Activated naive CD4-positive, alpha-beta T cell treated with anti-CD3 and anti-CD28 coated beads, Interleukin-2, amount 50 U/mL, for 16 hours (primary cell): ENCODE measurements around the gene PHF20.
"Not testable (repeated sequence)": the region's sequence is repeated elsewhere in the genome, so short reads cannot be mapped to it uniquely, and the experiment has no call there.

ENCODE experiments used
- DNase-seq: peaks from one replicate; pipeline ENCODE4 v3.0.0-alpha.2; 2020

Gene PHF20

DNA sequence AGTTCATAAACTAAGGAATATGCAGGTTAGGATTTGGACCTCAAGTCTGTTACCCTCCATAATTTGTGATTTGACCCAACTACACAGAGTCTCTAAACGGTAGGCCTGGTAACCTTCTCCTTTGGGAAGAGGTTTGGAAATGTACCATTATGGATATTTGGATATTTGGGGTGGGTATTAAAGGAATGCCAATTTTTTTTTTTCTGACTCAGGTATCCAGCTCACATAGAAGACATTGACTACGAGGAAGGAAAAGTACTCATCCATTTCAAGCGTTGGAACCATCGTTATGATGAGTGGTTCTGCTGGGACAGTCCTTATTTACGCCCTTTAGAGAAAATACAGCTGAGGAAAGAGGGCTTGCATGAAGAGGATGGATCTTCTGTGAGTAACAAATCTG lies 70.5 kb downstream of the PHF20 start:
- DNase-seq = no peak

DNA sequence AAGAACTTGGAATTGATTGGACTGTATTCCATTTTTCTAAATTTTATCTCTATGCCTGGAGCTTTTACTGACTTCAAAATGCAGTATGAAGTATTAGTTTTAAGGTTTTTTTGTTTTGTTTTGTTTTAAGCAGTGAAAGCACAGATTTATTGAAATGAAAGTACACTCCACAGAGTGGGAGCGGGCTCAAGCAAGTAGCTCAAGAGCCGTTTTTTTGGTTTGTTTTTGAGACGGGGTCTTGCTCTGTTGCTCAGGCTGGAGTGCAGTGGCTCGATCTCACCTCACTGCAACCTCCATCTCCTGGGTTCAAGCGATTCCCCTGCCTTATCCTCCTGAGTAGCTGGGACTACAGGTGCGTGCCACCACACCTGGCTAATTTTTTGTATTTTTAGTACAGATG lies 72.1 kb downstream of the PHF20 start:
- DNase-seq = not testable (repeated sequence)

- no peak for DNase-seq
These were observed 73.7 kb downstream of the PHF20 start for GRCh38 chr20:35845561-35845960.

DNA sequence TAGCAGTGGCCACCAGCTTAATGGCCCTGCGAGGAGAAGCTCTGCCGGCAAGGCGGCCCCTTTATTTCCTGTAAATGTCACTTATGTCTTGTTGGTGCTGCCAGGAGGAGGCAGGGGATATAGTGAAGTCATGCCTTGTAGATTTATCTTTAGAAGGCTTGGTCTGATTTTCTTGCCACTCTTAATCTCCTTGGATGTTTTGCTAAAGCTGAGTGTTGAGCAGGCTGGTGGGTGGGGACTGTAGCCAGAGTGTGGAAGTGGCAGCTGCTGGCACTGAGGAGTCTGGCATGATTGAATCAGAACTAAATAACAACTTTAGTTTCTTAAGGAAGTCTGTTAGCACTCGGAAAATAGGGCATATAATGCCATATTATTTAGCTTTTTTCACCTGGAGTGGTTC lies 77.9 kb downstream of the PHF20 start:
- no peak for DNase-seq

- not testable (repeated sequence) for DNase-seq
These were observed 79.8 kb downstream of the PHF20 start for GRCh38 chr20:35851659-35852058.

DNA sequence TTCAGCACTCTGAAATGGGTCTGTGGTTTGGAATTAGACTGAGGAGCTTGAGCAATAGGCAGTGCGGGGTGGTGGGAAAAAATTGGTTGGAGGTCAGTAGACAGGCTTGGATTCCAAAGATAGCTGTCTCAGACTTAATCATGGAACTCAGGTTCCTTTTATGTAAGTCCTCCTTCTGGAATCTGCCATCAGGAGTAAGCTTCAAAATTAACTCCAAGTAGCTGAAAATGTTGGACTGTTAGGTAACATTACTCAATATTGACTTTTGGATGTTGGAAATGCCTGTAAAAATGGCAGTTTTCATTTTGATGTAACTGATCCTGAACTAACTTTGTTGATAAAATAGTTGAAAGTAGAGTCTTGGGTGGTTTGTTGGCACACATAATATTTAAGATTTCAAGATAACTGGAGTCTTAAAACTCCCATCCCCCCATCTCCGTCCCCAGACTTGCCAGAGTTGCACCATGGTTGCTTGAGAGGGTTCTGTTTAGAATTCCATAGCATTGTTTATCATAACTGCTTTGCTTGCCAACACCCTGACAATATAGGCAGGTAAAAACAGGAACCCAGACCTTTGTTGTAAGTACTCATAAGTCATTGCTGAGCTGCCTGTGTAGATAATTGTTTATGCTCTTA lies 83.0 kb downstream of the PHF20 start:
- DNase-seq = no peak

DNA sequence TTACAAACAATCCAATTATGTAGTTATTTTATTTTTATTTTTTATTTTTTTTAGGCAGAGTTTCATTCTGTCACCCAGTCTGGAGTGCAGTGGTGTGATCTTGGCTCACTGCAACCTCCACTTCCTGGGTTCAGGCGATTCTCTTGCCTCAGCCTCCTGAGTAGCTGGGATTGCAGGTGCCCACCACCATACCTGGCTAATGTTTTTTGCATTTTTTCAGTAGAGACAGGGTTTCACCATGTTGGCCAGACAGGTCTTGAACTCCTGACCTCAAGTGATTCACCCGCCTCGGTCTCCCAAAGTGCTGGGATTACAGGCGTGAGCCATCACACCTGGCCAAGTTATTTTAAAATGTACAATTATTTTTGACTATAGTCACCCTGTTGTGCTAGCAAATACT lies 83.8 kb downstream of the PHF20 start:
- not testable (repeated sequence) for DNase-seq

- no peak for DNase-seq
These were observed 85.1 kb downstream of the PHF20 start for GRCh38 chr20:35856866-35857265.

DNA sequence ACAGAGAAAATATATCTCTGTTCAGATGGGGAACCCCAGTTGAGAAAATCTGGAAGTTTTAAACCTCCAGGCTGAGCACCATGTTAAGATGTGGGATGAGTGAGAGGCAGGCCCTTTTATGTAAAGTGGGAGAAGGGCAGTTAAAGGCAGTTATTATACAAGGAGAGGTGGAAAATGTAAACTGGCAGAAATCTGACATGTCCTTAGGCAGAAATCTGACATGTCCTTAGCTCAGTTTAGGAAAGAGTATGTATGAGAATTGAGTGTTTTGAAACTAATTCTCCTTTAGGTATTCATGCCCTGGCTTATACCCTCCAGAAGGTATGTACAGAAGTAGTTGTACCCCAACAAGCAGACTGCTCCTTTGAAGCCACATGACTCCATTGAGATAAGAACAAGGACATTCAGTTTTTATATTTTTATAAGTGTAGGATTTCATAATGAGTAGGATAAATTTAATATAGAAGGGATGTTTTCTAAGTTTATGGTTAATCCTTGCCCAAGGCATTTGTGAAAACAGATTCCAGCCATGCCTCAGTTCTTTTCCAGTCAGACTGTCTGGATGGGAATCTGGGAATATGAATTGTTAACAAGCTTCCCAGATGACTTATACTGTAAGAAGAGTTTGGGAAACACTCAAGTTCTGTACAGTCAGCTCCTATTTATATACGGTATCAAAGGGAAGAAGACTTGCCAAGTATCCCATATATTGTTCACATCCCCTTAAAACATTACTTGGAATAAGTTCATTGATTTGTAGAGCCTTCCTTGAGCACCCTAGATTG lies 94.8 kb downstream of the PHF20 start:
- no peak for DNase-seq

DNA sequence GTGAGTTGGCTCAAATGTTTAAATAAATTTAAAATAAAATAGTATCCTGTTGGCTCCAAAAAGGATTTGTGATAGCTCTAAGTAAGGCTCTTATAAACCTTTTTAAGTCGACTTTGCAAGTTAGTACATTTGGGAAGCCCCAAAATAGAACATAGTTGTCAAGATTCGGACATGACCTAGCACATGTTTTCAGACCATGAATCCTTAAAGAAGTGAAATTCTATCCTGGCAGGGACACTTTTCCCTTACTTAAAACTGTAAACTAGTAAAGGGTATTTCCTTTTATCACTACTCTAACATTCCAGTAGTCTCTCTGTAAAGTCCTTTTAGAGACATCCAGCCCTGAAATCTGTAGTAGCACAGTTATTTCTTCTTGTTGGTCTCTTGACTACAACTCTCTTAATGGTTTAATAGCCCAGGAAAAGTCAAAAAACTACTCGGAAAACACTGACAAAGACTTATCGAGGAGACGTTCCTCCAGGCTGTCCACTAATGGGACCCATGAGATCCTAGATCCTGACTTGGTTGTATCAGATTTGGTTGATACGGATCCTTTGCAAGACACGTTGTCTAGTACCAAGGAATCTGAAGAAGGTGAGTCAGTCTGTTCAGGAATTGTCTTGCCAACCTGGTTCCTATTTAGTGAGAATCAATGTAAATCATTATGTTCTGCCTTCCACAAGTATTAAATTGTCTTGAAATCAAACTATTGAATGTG lies 98.9 kb downstream of the PHF20 start:
- no peak for DNase-seq

- no peak for DNase-seq
These were observed 99.5 kb downstream of the PHF20 start for GRCh38 chr20:35871259-35871771.

DNA sequence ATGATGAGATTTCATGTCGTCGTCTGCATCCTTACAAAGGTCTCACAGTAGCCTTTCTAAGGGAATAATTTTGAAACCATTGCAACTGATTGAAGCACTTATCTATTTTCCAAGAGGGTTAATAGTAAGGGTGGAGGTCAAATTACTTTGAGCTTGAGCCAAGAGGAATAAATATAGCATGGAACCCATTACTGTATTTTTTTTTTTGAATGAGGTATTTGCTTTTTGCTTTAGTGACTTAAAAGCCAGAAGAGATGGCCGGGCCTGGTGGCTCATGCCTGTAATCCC lies 104.2 kb downstream of the PHF20 start:
- no peak for DNase-seq

DNA sequence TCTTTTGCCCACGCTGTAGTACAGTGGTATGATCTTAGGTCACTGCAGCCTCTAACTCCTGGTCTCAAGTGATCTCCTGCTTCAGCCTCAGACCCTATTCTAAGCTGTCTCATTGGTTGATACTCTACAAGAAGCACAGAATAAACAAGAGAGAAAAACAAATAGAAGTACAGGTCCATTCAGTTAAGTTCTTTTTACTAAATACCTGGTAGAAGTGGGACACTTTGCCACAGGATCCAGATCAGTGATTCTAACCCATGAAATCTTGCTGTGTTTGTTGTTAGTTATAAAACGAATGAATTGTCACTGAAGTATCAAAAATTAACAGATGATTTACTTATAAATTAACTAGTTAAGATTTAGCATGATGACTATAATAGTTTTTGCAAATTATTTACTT lies 105.8 kb downstream of the PHF20 start:
- no peak for DNase-seq

- DNase-seq = no peak
These were observed 106.4 kb downstream of the PHF20 start for GRCh38 chr20:35878113-35878625.

GRCh38 chr20:35881676-35882075 lies 109.9 kb downstream of the PHF20 start:
- no peak for DNase-seq

- not testable (repeated sequence) for DNase-seq
These were observed 110.8 kb downstream of the PHF20 start for GRCh38 chr20:35882427-35883161.

- DNase-seq = no peak
These were observed 111.5 kb downstream of the PHF20 start for GRCh38 chr20:35883336-35883777.

- DNase-seq = peak; percentile 62
These were observed 112.1 kb downstream of the PHF20 start for GRCh38 chr20:35883778-35884540.

- no peak for DNase-seq
These were observed 112.7 kb downstream of the PHF20 start for GRCh38 chr20:35884541-35884865.

- no peak for DNase-seq
These were observed 113.4 kb downstream of the PHF20 start for GRCh38 chr20:35885212-35885611.

GRCh38 chr20:35886537-35886936 lies 114.7 kb downstream of the PHF20 start:
- no peak for DNase-seq

- DNase-seq = no peak
These were observed 115.7 kb downstream of the PHF20 start for GRCh38 chr20:35887393-35888064.
